Fibroblast of lung (primary cell): ENCODE results near the gene SEMA6A. TPM values are rescaled to one million over a fixed set of nuclear protein-coding genes. Genes with fewer than 3 reads are reported as not detected.

ENCODE experiments used
- DNase-seq, 2 donors: peaks; one replicate each; pipeline versions ENCODE4 v3.0.0 to v3.0.0-alpha.2; 2010; ENCODE audit warnings: low read depth in 2 of 2
- H2AFZ ChIP-seq: 2 replicates; pipeline ENCODE4 v1.5.1; 2012; ENCODE audit warnings: low read length, control low read depth, inconsistent platforms
- H3K27ac ChIP-seq: 2 replicates; pipeline ENCODE4 v1.5.1; 2011; ENCODE audit warnings: low read length, control low read depth; ENCODE audit not compliant: insufficient read depth
- H3K27me3 ChIP-seq: 2 replicates; pipeline ENCODE4 v1.5.1; 2011; ENCODE audit warnings: mild to moderate bottlenecking, low read length; ENCODE audit not compliant: control insufficient read depth, insufficient read depth
- H3K36me3 ChIP-seq: 2 replicates; pipeline ENCODE4 v1.5.1; 2011; ENCODE audit warnings: low read length; ENCODE audit not compliant: control insufficient read depth, insufficient read depth
- H3K4me1 ChIP-seq: 2 replicates; pipeline ENCODE4 v1.5.1; 2011; ENCODE audit warnings: low read length; ENCODE audit not compliant: control insufficient read depth, insufficient read depth; ENCODE audit errors: extremely low read depth
- H3K4me2 ChIP-seq: 2 replicates; pipeline ENCODE4 v1.5.1; 2011; ENCODE audit warnings: low read length, control low read depth; ENCODE audit not compliant: insufficient read depth; ENCODE audit errors: extremely low read depth
- H3K4me3 ChIP-seq, 4 experiments: fragments of 200-600 bp in 1 of 4; sonication (generic) in 1 of 4; replicated peaks in 1 of 4; 2 replicates each; pipeline ENCODE4 v1.5.1; 2011 to 2016; ENCODE audit warnings: low read length in 4 of 4, low read depth in 3 of 4, mild to moderate bottlenecking in 3 of 4, control low read depth in 2 of 4, inconsistent platforms in 1 of 4, mixed read lengths in 1 of 4; ENCODE audit not compliant: insufficient read depth in 1 of 4; ENCODE audit errors: control extremely low read depth in 1 of 4
- H3K79me2 ChIP-seq: 2 replicates; pipeline ENCODE4 v1.5.1; 2012; ENCODE audit warnings: mild to moderate bottlenecking, low read length, inconsistent platforms; ENCODE audit not compliant: control insufficient read depth, insufficient read depth
- H3K9ac ChIP-seq: 2 replicates; pipeline ENCODE4 v1.5.1; 2011; ENCODE audit warnings: mild to moderate bottlenecking, low read length, control low read depth; ENCODE audit not compliant: insufficient read depth
- H3K9me3 ChIP-seq: 2 replicates; pipeline ENCODE4 v1.5.1; 2012; ENCODE audit warnings: low read depth, low read length; ENCODE audit not compliant: control insufficient read depth, insufficient read depth
- H4K20me1 ChIP-seq: 2 replicates; pipeline ENCODE4 v1.5.1; 2011; ENCODE audit warnings: low read length; ENCODE audit not compliant: control insufficient read depth, insufficient read depth; ENCODE audit errors: extremely low read depth
- CTCF ChIP-seq, 2 donors: IDR thresholded peaks in 1 of 2; conservative IDR thresholded peaks in 1 of 2; 1 replicate in 1 of 2; 2 replicates in 1 of 2; pipeline ENCODE4 v1.5.1; 2011 to 2012; ENCODE audit warnings: low read length in 2 of 2, control low read depth in 1 of 2, inconsistent platforms in 1 of 2, low read depth in 1 of 2, mild to moderate bottlenecking in 1 of 2
- EZH2 ChIP-seq: IDR thresholded peaks from 2 replicates; pipeline ENCODE4 v1.5.1; 2012; ENCODE audit warnings: low read length, control low read depth, mild to moderate bottlenecking; ENCODE audit errors: missing control alignments
- polyA plus RNA-seq, 2 donors: library from polyadenylated mRNA; depleted of rRNA in 1 of 2; stranded (reverse) in 1 of 2; unstranded in 1 of 2; fragments of >200 nt; gene quantifications; 2 replicates each; pipeline ENCODE4 v1.2.1, GENCODE V29; 2011 to 2012; ENCODE audit warnings: missing spikeins in 1 of 2
- total RNA-seq: library from RNA; depleted of rRNA; stranded (reverse); fragments of >200 nt; gene quantifications from 2 replicates; pipeline ENCODE4 v1.2.1, GENCODE V29; 2014

SEMA6A gene
- total and polyA plus RNA-seq, 2 donors (not counting 1 experiment from before 2014, with no cell fraction given) = 0.17 to 0.22 TPM

- Histone ChIP-seq H4K20me1 (no peaks in the 10 kb centered on the region), H2AFZ (no peak overlapping the region), H3K4me3 (no peak overlapping the region), H3K4me2 (no peak overlapping the region), H3K36me3 (no peaks in the 10 kb centered on the region), H3K9me3 (no peaks in the 10 kb centered on the region), H3K27me3 (no peaks in the 10 kb centered on the region), H3K4me1 (no peaks in the 10 kb centered on the region), H3K27ac (no peak overlapping the region), H3K79me2 (no peaks in the 10 kb centered on the region), H3K9ac (no peak overlapping the region)
- TF ChIP-seq CTCF (conservative IDR thresholded peaks at IDR 0.05 in 1 of 2, IDR thresholded peaks at IDR 0.05 in 1 of 2; ENCODE audit: low read depth in 1 of 2, low read length in 2 of 2) (no peak), EZH2 (no peak)
- DNase-seq = peak; percentile 37 to 75
These were observed 132.5 kb downstream of the SEMA6A start for GRCh38 chr5:116442095-116442534.

DNA sequence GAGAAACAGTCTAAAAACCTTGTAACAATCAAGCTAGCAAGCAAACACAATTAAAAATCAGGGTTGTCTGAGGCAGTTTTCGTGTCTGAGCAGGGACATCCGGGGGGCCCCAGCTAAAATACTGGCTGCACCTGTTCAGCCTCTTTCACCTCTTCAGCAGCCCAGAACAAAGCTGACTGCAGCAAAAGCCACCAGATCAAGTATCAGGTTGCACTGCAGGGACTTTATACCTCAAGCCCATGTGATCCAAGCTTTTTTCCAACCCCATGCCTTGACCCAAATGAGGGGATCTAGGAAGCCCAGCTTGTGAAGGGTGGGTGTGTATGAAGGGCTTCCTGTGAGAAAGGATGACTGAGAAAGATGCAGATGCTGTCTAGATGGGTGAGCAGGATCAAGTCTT lies 133.4 kb downstream of the SEMA6A start:
- Histone ChIP-seq H3K36me3 (no peaks in the 10 kb centered on the region), H3K79me2 (no peaks in the 10 kb centered on the region), H3K9ac (no peak overlapping the region), H3K9me3 (no peaks in the 10 kb centered on the region), H3K27ac (no peak overlapping the region), H3K4me2 (no peak overlapping the region), H3K4me1 (no peaks in the 10 kb centered on the region), H3K4me3 (no peak overlapping the region), H4K20me1 (no peaks in the 10 kb centered on the region), H2AFZ (no peak overlapping the region), H3K27me3 (no peaks in the 10 kb centered on the region)
- TF ChIP-seq EZH2 (no peak), CTCF (conservative IDR thresholded peaks at IDR 0.05 in 1 of 2, IDR thresholded peaks at IDR 0.05 in 1 of 2; ENCODE audit: low read depth in 1 of 2, low read length in 2 of 2) (no peak)
- DNase-seq = no peak

DNA sequence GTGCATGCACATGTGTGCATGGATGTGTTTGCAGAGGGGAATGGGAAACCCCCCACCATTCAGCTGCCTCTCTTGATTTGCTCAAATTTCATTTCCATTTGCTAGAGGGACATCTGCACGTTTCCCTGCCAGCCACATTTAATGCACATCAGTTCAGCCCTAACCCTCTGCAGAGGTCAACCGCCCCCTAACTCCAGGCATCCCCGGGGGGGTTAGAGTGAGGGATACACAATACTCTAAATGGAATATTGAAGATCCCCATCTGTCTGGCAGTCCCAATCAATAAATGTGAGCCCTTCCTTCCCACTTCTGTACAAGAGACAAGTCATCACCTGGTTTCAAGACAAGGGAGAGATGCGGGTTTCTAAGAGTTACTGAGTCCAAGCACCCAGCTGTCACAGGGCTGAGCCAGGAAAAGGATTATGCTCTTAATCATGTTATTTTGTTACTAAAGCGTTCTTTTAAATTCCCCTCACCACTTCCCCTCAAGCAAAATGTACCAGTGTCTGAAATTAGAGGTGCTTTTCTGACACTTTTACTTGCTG lies 134.1 kb downstream of the SEMA6A start:
- TF ChIP-seq CTCF (conservative IDR thresholded peaks at IDR 0.05 in 1 of 2, IDR thresholded peaks at IDR 0.05 in 1 of 2; ENCODE audit: low read depth in 1 of 2, low read length in 2 of 2) = no peak
- no peak for TF ChIP-seq EZH2
- no peak overlapping the region for H2AFZ ChIP-seq
- H4K20me1 ChIP-seq = no peaks in the 10 kb centered on the region
- no peak for DNase-seq
- H3K4me3 ChIP-seq = no peak overlapping the region
- H3K36me3 ChIP-seq = no peaks in the 10 kb centered on the region
- H3K27ac ChIP-seq = no peak overlapping the region
- no peaks in the 10 kb centered on the region for H3K79me2 ChIP-seq
- no peak overlapping the region for H3K9ac ChIP-seq
- no peaks in the 10 kb centered on the region for H3K27me3 ChIP-seq
- no peaks in the 10 kb centered on the region for H3K4me1 ChIP-seq
- H3K9me3 ChIP-seq = no peaks in the 10 kb centered on the region
- no peak overlapping the region for H3K4me2 ChIP-seq
